Epidermal melanocyte (primary cell): ENCODE measurements around the gene TACR1.
"Not testable (repeated sequence)": the region's sequence is repeated elsewhere in the genome, so short reads cannot be mapped to it uniquely, and the experiment has no call there.

Experiments used
- DNase-seq: peaks from one replicate; pipeline ENCODE4 v3.0.0; 2011; ENCODE audit warnings: low spot score; ENCODE audit not compliant: insufficient read length

TACR1 gene

GRCh38 chr2:75088791-75089190 is 110.5 kb downstream of the TACR1 start:
- DNase-seq, result no peak

DNA sequence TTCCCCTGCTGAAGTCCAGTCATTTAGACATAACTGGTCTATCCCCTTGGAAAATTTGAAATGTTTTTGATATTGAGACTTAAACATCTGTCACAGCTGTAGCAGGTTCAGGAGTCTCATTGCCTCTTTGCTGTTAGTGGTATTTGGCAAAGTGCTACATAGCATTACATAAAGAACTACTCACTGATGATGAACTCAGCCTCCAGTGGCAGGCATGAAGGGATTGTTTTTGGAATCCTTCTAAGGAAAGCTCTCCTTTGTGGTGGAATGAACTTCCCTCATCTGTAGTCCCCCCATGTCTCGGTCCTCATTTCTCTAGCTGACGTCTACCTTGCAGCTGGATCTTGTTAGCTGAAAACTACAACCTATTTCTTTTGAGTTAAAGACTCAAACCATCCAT is 111.6 kb downstream of the TACR1 start:
- no peak for DNase-seq

DNA sequence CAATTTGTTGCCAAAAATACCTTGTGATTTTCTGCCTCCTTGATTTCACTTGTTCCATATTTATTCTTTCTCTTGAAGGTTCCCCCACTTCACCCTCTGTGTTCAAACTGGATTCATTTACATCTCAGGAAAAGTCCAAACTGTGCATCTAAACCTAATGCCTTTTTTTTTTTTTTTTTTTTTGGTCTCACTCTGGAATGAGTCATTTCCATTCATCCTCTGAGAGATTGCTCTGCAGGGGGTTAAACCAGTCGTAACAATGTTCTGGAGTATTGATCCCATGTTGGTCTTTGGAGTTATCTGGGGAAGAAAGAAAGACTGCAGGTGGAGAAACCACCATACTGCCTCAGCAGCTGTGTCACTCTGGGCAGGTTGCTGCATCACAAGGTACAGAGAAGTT is 119.7 kb downstream of the TACR1 start:
- DNase-seq, result no peak

GRCh38 chr2:75077909-75078308 is 121.4 kb downstream of the TACR1 start:
- DNase-seq, result no peak

DNA sequence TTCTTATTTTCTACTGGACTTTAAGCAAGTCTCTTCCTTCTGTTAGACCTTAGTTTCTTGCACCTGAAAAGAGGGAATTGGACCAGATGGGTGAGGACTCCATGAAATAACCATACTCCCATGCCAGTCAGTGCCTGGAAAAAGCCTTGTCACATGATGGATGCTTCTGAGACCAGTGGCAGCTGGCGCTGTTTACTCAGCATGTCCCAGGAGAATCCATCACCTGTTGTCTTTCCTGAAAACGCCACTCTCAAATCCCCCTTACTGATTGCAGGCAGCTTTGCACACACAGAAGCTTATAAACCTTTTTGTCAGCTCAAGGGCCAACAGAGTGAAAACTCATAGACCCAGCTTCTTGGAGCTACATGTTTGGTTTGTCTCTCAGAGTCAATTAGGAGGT is 123.2 kb downstream of the TACR1 start:
- DNase-seq, result no peak

DNA sequence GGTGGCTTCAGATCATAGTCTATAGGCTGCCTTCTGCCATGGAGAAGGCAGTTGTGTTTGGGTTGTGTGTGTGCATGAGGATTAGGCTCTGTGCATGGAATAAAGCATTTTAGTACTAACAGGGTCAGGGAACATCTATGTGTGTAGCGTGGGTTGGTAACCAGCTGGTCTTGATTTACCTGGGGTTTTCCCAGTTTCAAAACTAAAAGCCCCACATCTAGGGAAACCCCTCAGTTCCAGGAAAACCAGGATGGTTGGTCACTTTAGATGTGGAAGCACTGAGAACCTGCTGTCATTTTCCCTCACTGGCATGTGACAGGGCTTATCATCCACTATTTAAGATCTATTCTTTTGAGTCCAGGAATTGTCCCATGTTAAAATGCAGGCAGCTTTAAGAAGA is 124.6 kb downstream of the TACR1 start:
- no peak for DNase-seq

DNA sequence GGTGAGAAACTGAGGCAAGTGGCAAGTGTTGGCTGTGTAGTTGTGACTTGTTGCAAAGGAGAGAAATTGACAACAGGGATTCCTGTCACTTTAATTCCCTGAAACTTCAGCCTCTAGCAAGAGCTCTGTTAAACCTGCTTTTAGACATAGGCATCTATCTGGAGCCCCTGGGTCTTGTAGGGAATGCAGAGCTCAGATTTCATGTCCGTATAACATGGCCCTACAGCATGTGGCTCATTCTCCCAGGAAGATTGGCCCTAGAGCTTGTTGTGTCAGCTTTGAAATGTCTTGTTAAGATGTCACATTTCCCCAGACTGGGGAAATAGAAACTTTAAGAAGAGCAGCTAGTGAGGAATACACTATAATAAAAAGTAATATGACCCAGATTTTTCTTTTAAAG is 125.1 kb downstream of the TACR1 start:
- DNase-seq, result no peak

- no peak for DNase-seq
Observed at GRCh38 chr2:75071766-75072165, 127.6 kb downstream of the TACR1 start.

- no peak for DNase-seq
Observed at GRCh38 chr2:75068546-75068945, 130.8 kb downstream of the TACR1 start.

GRCh38 chr2:75067506-75067905 is 131.8 kb downstream of the TACR1 start:
- DNase-seq, result no peak

- no peak for DNase-seq
Observed at GRCh38 chr2:75066121-75066902, 133.0 kb downstream of the TACR1 start.

DNA sequence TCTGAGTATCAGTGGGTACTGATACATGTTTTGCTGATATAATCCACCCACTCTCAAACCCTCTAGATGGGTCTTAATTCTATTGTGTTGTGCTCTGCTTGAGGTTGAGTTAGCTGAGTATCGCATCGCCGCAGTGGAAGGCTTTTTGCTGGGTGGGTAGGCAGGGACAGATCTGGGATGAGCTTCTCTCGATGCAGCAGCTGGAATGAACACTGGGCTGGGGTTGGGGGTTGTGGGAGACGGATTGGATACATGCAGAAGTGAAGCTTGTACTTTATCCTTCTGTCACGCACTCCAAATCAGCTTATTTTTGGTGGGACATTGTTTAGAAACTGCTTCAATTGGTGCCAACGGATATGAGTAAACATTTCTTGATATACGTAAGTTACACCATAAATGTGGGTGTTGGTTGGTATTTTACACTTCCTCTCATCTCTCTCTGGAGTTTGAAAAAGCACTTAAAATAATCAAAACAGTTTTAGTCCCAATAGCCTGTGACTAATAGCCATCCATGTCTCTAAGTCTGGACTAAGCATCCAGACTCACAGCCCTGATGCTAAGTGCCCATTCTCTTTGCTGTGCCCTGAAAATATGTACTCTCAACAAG is 133.8 kb downstream of the TACR1 start:
- no peak for DNase-seq

GRCh38 chr2:75064691-75065396 is 134.5 kb downstream of the TACR1 start:
- DNase-seq, result no peak

- no peak for DNase-seq
Observed at GRCh38 chr2:75063906-75064305, 135.4 kb downstream of the TACR1 start.

DNA sequence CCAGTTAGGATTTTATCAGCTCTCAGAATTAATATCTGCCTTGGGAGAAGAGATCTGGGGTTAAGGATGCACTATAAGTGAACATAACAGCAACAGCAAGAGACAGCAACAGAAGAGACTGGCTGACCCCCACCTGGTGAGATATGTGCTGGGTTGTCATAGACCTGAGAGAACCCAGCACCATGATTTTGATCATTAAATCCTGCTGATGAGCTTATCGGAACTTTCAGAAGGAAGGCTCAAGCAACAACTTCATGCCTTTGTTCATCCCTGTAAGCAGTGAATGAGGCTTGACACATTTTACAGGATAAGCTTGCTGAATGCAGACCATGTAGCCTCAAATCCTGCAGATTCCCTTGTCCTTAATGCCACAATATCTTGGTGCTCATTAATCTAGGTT is 140.9 kb downstream of the TACR1 start:
- no peak for DNase-seq

GRCh38 chr2:75057150-75057549 is 142.2 kb downstream of the TACR1 start:
- DNase-seq, result not testable (repeated sequence)

DNA sequence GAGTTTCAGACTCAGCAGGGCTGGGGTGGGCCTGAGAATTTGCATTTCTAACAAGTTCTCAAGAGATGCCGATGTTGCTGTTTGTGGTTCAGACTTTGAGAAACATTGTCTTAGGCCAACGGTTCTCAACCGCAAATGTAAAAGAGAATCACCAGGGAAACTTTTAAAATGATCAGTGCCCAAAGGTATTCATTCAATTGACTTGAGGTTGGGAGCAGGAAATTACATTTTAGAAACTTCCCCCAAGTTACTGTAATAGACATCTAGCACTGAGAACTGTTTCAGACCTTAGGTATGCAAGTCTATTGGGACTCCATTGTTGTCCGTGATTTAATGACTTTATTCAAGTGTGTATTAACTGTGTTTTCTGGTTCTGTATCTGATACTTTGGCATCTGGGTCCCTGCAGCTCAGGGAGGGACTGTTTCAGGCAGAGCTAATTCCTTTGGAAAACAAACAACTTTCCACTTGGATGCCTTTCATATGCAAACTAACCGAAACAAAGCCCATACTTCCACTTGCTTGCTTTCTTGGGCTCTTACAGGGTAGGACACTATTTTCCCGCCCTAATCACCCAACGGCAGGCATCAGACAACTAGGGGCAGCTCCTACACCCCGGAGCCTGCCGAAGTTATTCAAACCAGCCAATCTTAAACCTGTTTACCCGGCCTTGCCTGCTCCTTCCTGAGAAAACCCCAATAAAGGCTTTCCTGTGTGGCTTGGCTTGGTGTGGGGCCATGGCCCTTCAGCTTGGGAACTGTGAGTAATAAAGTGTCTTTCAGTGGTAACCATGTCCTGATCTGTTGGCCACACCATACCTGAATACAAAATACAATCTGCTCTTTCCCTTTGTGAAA is 143.3 kb downstream of the TACR1 start:
- no peak for DNase-seq

DNA sequence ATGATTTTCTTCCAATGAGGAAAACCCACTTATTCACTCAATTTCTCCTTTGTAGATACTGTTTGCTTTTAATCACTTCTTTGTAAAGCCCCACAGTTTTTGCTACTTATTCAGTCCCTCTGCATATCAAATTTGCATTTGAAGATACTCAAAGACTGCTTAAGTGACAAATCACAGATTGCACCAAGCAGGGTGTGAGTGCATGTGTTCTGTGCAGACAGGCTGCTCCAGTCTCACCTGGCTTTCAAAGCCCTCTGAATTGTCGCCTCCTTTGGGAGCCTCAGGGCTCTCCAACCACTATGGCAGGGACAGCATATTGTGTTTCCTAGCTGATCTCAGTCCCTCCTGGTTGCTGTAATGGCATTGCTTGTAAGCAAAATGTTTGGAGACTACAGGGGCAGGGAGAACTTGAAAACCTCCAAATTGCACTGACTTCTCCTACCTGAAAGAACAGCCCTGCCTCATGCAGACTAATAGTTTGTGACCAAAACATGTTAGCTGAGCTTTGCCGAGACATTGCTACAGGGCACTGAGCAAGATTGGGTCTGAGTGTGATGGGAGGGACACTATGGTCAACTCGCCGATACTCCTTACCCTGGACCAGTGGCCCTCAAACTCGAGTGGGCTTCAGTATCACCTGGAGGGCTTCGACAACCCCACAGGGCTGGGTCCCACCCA is 144.0 kb downstream of the TACR1 start:
- DNase-seq, result no peak

- no peak for DNase-seq
Observed at GRCh38 chr2:75054296-75054695, 145.0 kb downstream of the TACR1 start.

DNA sequence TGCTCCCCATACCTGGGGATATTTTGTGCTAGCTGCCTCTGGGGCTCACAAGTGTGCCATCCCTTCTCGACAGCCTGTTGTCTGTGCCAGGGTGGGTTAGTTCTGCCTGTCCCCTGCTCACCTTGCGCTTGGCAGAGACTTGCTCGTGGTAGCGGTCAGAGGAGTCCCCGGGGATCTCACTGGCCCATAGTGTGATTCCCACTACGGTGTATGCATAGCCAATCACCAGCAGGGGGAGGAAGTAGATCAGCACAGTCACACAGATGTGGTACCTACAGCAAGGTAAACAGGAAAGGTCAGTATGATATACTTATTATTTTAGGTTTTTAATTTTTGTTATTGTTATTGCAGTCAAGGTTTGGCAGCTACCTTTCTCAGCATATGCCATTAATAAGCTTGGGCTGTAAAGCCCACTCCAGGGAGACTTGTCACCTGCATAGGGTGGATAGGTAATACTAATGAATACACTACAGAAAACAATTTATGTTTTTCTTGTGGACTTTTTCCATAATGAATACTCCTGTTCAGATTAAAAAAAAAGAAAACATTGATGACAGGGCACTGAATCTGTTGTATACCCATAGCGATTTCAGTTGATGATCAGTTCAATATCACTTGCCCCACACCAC is 145.7 kb downstream of the TACR1 start:
- DNase-seq, result no peak
